GM18907 (cell line): ENCODE results near the gene ZFP36L1.
A peak's percentile ranks its signal among the peaks of the same experiment; 100 is the strongest.

Experiments used
- ATAC-seq: cut with Tn5 transposase; IDR thresholded peaks from one replicate; pipeline ENCODE4 v1.9.1; 2021; ENCODE audit warnings: mild to moderate bottlenecking, moderate library complexity; ENCODE audit not compliant: unreplicated experiment

The ZFP36L1 gene

GRCh38 chr14:68796418-68797101, 3.7 kb upstream of the ZFP36L1 start:
- no peak for ATAC-seq

GRCh38 chr14:68795597-68796417, 2.9 kb upstream of the ZFP36L1 start:
- peak; percentile 41 for ATAC-seq

GRCh38 chr14:68794851-68795596, 2.2 kb upstream of the ZFP36L1 start:
- ATAC-seq, result no peak

GRCh38 chr14:68794130-68794850, 1.4 kb upstream of the ZFP36L1 start:
- ATAC-seq, result no peak

GRCh38 chr14:68793734-68794129, 865 bp upstream of the ZFP36L1 start:
- ATAC-seq, result no peak

- no peak for ATAC-seq
Measured at GRCh38 chr14:68792678-68792978, 239 bp downstream of the ZFP36L1 start.

- no peak for ATAC-seq
Measured at GRCh38 chr14:68791902-68792677, 777 bp downstream of the ZFP36L1 start.

GRCh38 chr14:68791078-68791901, 1.6 kb downstream of the ZFP36L1 start:
- no peak for ATAC-seq

GRCh38 chr14:68790644-68791077, 2.2 kb downstream of the ZFP36L1 start:
- ATAC-seq, result no peak

- no peak for ATAC-seq
Measured at GRCh38 chr14:68789821-68790643, 2.8 kb downstream of the ZFP36L1 start.

- ATAC-seq, result peak; percentile 16
Measured at GRCh38 chr14:68788996-68789820, 3.7 kb downstream of the ZFP36L1 start.

- no peak for ATAC-seq
Measured at GRCh38 chr14:68788275-68788995, 4.4 kb downstream of the ZFP36L1 start.

- ATAC-seq, result no peak
Measured at GRCh38 chr14:68787092-68787992, 5.5 kb downstream of the ZFP36L1 start.

- no peak for ATAC-seq
Measured at GRCh38 chr14:68786491-68787091, 6.3 kb downstream of the ZFP36L1 start.
